ENCODE data around the gene JARID2.

Gene JARID2

GRCh38 chr6:15239616-15240364 is 6.1 kb upstream of the JARID2 start:
- no peak for TF ChIP-seq CTCF (IDR thresholded peaks at IDR 0.05; ENCODE audit: control insufficient read depth, extremely low read depth, insufficient read depth)
- no peak for DNase-seq (ENCODE audit: low read depth)
- H3K4me3 ChIP-seq (ENCODE audit: low read depth, low read length): no peak overlapping the region

GRCh38 chr6:15242503-15242902 is 3.4 kb upstream of the JARID2 start:
- H3K4me3 ChIP-seq (ENCODE audit: low read depth, low read length): no peak overlapping the region
- no peak for TF ChIP-seq CTCF (IDR thresholded peaks at IDR 0.05; ENCODE audit: control insufficient read depth, extremely low read depth, insufficient read depth)
- DNase-seq (ENCODE audit: low read depth): no peak

GRCh38 chr6:15242937-15243614 is 2.8 kb upstream of the JARID2 start:
- no peak overlapping the region for H3K4me3 ChIP-seq (ENCODE audit: low read depth, low read length)
- no peak for TF ChIP-seq CTCF (IDR thresholded peaks at IDR 0.05; ENCODE audit: control insufficient read depth, extremely low read depth, insufficient read depth)
- DNase-seq (ENCODE audit: low read depth): no peak

GRCh38 chr6:15243910-15244619 is 1.8 kb upstream of the JARID2 start:
- no peak overlapping the region for H3K4me3 ChIP-seq (ENCODE audit: low read depth, low read length)
- no peak for DNase-seq (ENCODE audit: low read depth)
- no peak for TF ChIP-seq CTCF (IDR thresholded peaks at IDR 0.05; ENCODE audit: control insufficient read depth, extremely low read depth, insufficient read depth)

- no peak for TF ChIP-seq CTCF (IDR thresholded peaks at IDR 0.05; ENCODE audit: control insufficient read depth, extremely low read depth, insufficient read depth)
- H3K4me3 ChIP-seq (ENCODE audit: low read depth, low read length): peak overlapping the region; percentile 67
- no peak for DNase-seq (ENCODE audit: low read depth)
Measured at GRCh38 chr6:15244620-15245360, 1.1 kb upstream of the JARID2 start.

GRCh38 chr6:15246217-15246665 is 372 bp downstream of the JARID2 start:
- no peak for DNase-seq (ENCODE audit: low read depth)
- peak overlapping the region; percentile 67 for H3K4me3 ChIP-seq (ENCODE audit: low read depth, low read length)
- no peak for TF ChIP-seq CTCF (IDR thresholded peaks at IDR 0.05; ENCODE audit: control insufficient read depth, extremely low read depth, insufficient read depth)
